Subcutaneous adipose tissue (tissue), 4 donors: ENCODE data around the gene CD300LF. TPM values are rescaled to one million over a fixed set of nuclear protein-coding genes. Genes with fewer than 3 reads are reported as not detected.

Experiments
- CTCF ChIP-seq: fragments of 450-650 bp; IDR thresholded peaks from one replicate; pipeline ENCODE4 v1.5.1; 2016; ENCODE audit warnings: low read depth, mild to moderate bottlenecking, control low read depth, antibody characterized with exemption, moderate library complexity
- total RNA-seq, 4 donors: library from RNA; depleted of rRNA; stranded (reverse); fragments of >200 nt; gene quantifications; one replicate each; pipeline ENCODE4 v1.1.0, GENCODE V29; 2016

The CD300LF gene
- total RNA-seq, 4 donors from 2014 or later = 0.98 to 6.8 (median 1.1) TPM; not detected in 1

- no peak for TF ChIP-seq CTCF
Measured at GRCh38 chr17:74740173-74740572, 27.4 kb upstream of the CD300LF start.

- no peak for TF ChIP-seq CTCF
Measured at GRCh38 chr17:74739227-74739831, 26.6 kb upstream of the CD300LF start.

GRCh38 chr17:74738051-74738996 lies 25.6 kb upstream of the CD300LF start:
- no peak for TF ChIP-seq CTCF

GRCh38 chr17:74737299-74738050 lies 24.8 kb upstream of the CD300LF start:
- no peak for TF ChIP-seq CTCF

- no peak for TF ChIP-seq CTCF
Measured at GRCh38 chr17:74736513-74737298, 24.0 kb upstream of the CD300LF start, which contains the start of gene RAB37. RAB37 (plus strand) TSS chr17:74737256; CDS start chr17:74737273, 17 bp downstream.

GRCh38 chr17:74734256-74734655 lies 21.5 kb upstream of the CD300LF start:
- TF ChIP-seq CTCF = no peak
